ENCODE measurements around the gene NDUFS8. TPM values are rescaled to one million over a fixed set of nuclear protein-coding genes. Genes with fewer than 3 reads are reported as not detected.

NDUFS8 gene
- total and polyA plus RNA-seq, 3 donors from 2014 or later, result 149 to 196 (median 184) TPM

GRCh38 chr11:68006606-68007166 is 23.8 kb upstream of the NDUFS8 start:
- WGBS, 2 donors, result 98% methylated on average over 7 of the region's 7 CpGs; no CpG with 5 or more reads in 1 of the 2 donors

GRCh38 chr11:68007498-68008380 is 22.7 kb upstream of the NDUFS8 start:
- Histone ChIP-seq H3K27me3 (no peaks in the 10 kb centered on the region), H3K36me3 (ENCODE audit: low read depth, missing control alignments) (no peaks in the 10 kb centered on the region), H3K27ac (no peak overlapping the region), H3K9me3 (no peaks in the 10 kb centered on the region), H3K4me1 (peaks cover 15% of the 10 kb centered on the region), H3K4me3 (no peak overlapping the region)
- intact Hi-C loops (cut with DNase I; ENCODE audit: low total_unique reads), result no loop called here
- TF ChIP-seq CTCF (IDR thresholded peaks at IDR 0.05), result no peak
- no peak for TF ChIP-seq POLR2A (IDR thresholded peaks at IDR 0.05)
- no peak for DNase-seq
- WGBS, 2 donors, result 84 to 91% methylated on average over 3 to 16 of the region's 16 CpGs

More at GRCh38 chr11:68006606-68007166, 23.8 kb upstream of the NDUFS8 start:
- Histone ChIP-seq H3K36me3 (ENCODE audit: low read depth, missing control alignments) (no peaks in the 10 kb centered on the region), H3K27me3 (no peaks in the 10 kb centered on the region), H3K9me3 (no peaks in the 10 kb centered on the region), H3K27ac (no peak overlapping the region), H3K4me1 (peaks cover 15% of the 10 kb centered on the region), H3K4me3 (no peak overlapping the region)
- DNase-seq, result no peak
- TF ChIP-seq POLR2A (IDR thresholded peaks at IDR 0.05) (no peak), CTCF (IDR thresholded peaks at IDR 0.05) (no peak)
- intact Hi-C loops (cut with DNase I; ENCODE audit: low total_unique reads), result no loop called here

- H3K36me3 ChIP-seq (ENCODE audit: low read depth, missing control alignments), result no peaks in the 10 kb centered on the region
- WGBS, 2 donors, result 86 to 93% methylated on average over 15 to 27 of the region's 27 CpGs
- no peak overlapping the region for H3K4me3 ChIP-seq
- no peaks in the 10 kb centered on the region for H3K27me3 ChIP-seq
- no peak for DNase-seq
- no peaks in the 10 kb centered on the region for H3K9me3 ChIP-seq
- peaks cover 15% of the 10 kb centered on the region for H3K4me1 ChIP-seq
- H3K27ac ChIP-seq, result no peak overlapping the region
- TF ChIP-seq POLR2A (IDR thresholded peaks at IDR 0.05), result no peak
- TF ChIP-seq CTCF (IDR thresholded peaks at IDR 0.05), result no peak
- intact Hi-C loops (cut with DNase I; ENCODE audit: low total_unique reads), result no loop called here
These were observed 21.8 kb upstream of the NDUFS8 start for GRCh38 chr11:68008381-68009337.

GRCh38 chr11:68009391-68010089 is 20.9 kb upstream of the NDUFS8 start:
- H3K27ac ChIP-seq, result peak overlapping the region in 1 of 2 donors; percentile 75
- H3K4me1 ChIP-seq, result peaks cover 11% of the 10 kb centered on the region
- H3K9me3 ChIP-seq, result no peaks in the 10 kb centered on the region
- intact Hi-C loops (cut with DNase I; ENCODE audit: low total_unique reads), result no loop called here
- H3K4me3 ChIP-seq, result no peak overlapping the region
- 57 to 65% methylated on average over 12 of the region's 12 CpGs for WGBS, 2 donors
- no peak for DNase-seq
- no peaks in the 10 kb centered on the region for H3K36me3 ChIP-seq (ENCODE audit: low read depth, missing control alignments)
- H3K27me3 ChIP-seq, result no peaks in the 10 kb centered on the region
- TF ChIP-seq POLR2A (IDR thresholded peaks at IDR 0.05) (no peak), CTCF (IDR thresholded peaks at IDR 0.05) (no peak)

Measured in testis (tissue), 3 donors.